OCI-LY7 (cell line): ENCODE measurements around the gene CABP4.
A peak's percentile ranks its signal among the peaks of the same experiment; 100 is the strongest.

Experiments
- CTCF ChIP-seq: fragments of 200-600 bp; sonication (generic); conservative IDR thresholded peaks from 2 replicates; pipeline ENCODE4 v1.5.1; 2014; ENCODE audit warnings: mild to moderate bottlenecking, antibody characterized with exemption, low read length, moderate library complexity, mixed read lengths
- EZH2phosphoT487 ChIP-seq: fragments of 200-600 bp; sonication (generic); IDR thresholded peaks from 2 replicates; pipeline ENCODE4 v1.6.1; 2018; ENCODE audit warnings: low read depth, borderline replicate concordance, mild to moderate bottlenecking, mixed run types, antibody characterized with exemption, low read length, moderate library complexity, mixed read lengths

GRCh38 chr11:67505605-67506396 is 50.6 kb downstream of the CABP4 start:
- TF ChIP-seq CTCF (peak; percentile 94), EZH2phosphoT487 (no peak)
